Astrocyte (in vitro differentiated cells and primary cell): ENCODE data around the gene ATP5MK.

ENCODE experiments used
- CTCF ChIP-seq: IDR thresholded peaks from 2 replicates; pipeline ENCODE4 v1.5.1; 2011; ENCODE audit warnings: low read depth, mild to moderate bottlenecking, inconsistent platforms, low read length, moderate library complexity; ENCODE audit not compliant: insufficient read depth
- EZH2 ChIP-seq: IDR thresholded peaks from 2 replicates; pipeline ENCODE4 v1.6.1; 2012; ENCODE audit warnings: mild to moderate bottlenecking, low read length, inconsistent platforms; ENCODE audit not compliant: insufficient read depth

- TF ChIP-seq CTCF (no peak), EZH2 (no peak)
Measured at GRCh38 chr10:103427866-103428265, 31.6 kb upstream of the ATP5MK start.
